GM21717 (cell line): ENCODE results near the gene SNRPA.
"Not testable (repeated sequence)": the region's sequence is repeated elsewhere in the genome, so short reads cannot be mapped to it uniquely, and the experiment has no call there.

ENCODE experiments used
- ATAC-seq: cut with Tn5 transposase; IDR thresholded peaks from one replicate; pipeline ENCODE4 v1.9.1; 2021; ENCODE audit warnings: mild to moderate bottlenecking, moderate library complexity; ENCODE audit not compliant: unreplicated experiment

Gene SNRPA

DNA sequence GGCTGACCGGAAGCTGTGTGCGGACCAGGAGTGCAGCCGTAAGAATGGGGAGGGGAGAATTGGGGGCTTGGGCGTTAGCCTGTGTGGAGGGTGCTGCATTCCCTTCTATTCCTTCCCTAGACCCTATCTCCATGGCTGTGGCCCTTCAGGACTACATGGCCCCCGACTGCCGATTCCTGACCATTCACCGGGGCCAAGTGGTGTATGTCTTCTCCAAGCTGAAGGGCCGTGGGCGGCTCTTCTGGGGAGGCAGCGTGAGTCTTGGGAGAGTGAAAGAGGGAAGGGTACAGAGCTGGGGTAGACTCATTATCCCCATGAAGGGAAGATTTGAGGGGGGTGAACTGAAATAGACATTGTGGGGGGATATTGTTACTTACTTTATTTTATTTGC, 24.6 kb downstream of the SNRPA start:
- no peak for ATAC-seq

DNA sequence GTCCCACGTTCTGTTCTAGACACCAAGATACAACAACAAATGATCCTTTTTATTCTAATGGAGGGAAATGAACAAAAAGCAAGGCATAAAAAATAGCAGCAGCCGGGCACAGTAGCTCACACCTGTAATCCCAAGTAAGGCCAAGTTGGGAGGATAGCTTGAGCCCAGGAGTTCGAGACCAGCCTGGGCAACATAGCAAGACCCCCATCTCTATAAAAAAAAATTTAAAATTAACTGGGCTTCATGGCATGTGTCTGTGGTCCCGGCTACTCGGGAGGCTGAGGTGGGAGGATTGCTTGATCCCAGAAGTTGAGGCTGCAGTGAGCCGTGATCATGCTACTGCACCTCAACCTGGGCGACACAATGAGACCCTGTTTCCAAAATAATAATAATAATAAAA, 25.4 kb downstream of the SNRPA start:
- no peak for ATAC-seq

DNA sequence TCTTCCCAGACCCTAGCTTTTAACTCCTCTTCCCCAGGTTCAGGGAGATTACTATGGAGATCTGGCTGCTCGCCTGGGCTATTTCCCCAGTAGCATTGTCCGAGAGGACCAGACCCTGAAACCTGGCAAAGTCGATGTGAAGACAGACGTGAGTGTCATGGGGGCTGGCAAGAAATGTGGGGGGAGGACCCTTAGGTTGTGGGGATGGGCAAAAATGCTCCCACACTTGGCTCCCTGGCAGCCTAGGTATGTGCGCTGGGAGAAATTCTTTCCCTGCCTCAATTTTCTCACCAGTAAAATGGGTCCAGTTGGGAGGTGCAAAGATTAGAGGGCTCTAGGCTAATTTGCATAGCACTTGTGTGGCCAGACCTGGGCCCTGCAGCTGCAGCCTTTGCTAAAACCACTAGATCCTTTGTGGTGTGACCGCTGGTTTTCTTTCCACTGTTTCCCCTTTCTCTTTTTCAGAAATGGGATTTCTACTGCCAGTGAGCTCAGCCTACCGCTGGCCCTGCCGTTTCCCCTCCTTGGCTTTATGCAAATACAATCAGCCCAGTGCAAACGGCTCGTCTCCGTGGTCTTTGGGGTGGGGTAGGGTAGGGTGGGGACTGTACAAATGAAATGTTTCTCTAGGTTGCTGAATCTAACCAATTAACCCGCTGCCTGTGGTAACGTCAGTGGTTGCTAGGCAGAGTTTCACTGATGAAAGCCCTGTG, 26.1 kb downstream of the SNRPA start:
- peak; percentile 57 for ATAC-seq

DNA sequence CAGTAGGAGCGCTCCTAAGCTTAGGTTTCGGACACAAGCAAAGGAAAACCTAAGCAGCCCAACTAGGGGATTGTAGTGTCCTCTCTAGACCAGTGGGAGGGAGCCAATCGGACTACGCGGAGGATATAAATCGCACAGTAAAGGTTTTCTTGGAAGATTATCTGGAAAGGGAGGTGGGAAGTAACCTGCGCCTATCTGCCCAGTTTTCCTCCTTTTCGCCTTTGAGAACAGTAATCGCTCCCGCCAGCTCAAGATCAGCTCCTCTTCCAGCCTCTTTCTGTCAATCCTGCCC, 26.6 kb downstream of the SNRPA start:
- no peak for ATAC-seq

DNA sequence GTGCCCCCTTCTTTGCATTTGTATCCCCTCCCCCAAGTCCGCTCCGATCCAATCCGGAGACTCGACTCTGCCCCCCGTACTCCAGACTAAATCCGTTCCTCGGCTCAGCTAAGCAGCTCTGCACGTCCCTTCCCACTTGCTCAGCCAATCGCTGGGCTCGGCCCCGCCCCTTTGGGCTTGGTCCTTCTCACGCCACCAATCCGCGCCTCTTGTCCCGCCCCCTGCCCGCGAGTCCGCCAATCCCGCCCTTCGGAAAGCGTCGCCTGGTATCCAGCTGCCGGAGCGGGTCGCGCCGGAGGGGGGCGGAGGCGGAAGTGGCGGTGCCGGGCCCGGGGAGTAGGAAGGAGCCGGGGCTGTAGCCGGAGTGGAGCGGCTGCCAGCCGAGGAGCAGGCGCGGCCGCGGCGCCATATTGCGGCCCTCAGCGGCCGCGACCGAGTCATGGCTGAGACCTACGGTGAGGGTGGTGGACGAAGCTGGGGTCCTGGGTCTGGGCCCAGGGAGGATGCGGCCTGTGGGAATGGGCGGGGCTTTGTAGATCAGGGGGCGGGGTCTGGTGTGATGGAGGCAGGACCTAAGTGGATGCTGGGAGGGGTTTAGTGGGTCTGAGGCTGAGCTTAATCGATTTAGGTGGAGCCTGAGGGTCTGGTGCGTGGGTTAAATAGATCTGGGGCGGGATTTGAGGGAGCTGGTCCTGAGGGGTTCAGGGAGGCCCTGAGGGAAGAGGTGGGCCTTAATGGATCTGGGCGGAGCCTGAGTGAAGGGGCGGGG, 27.1 kb downstream of the SNRPA start, which contains the start of gene RAB4B:
Gene RAB4B, plus strand, starts transcription at position 311 of the 769 bp plus-strand sequence. Its CDS starts 129 bp downstream, at position 440.
- ATAC-seq: peak; percentile 53

DNA sequence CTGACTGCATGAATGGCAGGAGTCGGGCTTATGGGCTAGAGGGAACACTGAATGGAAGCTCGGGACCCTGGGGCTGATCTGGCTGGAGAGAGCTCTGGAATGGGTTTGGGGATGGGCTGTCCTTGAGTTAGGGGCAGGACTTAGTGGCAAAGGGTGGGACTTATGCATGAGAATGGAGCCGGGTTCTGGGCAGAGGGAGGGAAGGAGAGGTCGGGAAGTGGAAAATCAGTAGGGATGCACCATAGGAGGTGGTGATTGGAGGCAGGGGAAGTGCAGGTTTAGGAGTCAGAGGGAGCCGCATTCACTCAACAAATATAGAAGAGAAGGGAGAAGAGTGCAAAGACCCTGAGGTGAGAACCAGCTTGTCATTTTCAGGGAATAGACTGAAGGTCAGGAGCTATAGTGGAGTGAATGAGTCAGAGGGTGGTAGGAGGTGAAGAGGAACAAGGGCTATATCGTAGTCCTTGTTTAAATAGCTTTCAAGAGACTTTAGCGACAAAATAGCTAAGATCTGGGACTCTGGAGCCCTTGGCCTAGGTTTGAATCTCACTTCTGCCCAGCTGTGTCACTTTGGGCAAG, 27.8 kb downstream of the SNRPA start:
- no peak for ATAC-seq

DNA sequence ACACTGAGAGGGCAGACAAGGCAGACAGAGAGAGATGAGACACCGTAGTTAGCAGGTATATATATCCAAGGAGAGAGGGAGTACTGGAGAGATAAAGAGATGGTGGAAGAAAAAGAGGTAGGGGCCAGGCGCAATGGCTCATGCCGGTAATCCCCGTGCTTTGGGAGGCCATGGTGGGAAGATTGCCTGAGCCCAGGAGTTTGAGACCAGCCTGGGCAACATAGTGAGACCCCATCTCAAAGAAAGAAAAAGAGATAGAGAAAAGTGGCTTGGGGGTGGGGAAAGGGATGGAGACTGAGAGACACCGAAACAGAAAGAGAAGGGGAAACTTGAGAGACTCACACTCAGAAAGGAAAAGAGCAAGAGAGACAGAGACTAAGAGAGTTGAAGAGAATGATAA, 29.6 kb downstream of the SNRPA start:
- no peak for ATAC-seq

DNA sequence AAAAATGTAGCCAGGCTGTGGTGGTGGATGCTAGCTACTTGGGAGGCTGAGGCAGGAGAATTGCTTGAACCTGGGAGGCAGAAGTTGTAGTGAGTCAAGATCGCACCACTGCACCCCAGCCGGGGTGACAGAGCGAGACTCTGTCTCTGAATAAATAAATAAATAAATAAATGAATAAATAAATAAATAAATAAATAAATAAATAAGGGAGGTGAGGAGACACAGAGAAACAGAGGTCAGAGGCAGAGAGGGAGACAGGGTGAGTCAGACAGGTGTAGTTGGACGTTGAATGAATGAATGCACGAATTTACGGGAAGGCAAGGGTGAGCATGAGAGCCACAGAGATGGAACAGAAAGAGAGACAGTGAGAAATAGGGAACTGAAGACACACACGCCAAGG, 30.1 kb downstream of the SNRPA start:
- no peak for ATAC-seq

DNA sequence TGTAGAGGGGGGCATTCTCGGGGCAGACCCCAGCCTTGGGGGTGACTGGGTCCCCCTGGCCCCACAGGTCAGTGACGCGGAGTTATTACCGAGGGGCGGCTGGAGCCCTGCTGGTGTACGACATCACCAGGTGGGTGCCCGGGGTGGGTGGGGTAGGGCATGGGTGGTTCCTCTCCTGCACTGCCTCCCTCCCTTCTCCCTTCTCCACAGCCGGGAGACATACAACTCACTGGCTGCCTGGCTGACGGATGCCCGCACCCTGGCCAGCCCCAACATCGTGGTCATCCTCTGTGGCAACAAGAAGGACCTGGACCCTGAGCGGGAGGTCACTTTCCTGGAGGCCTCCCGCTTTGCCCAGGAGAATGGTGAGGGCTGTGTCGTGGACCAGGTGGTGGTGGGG, 32.7 kb downstream of the SNRPA start:
- no peak for ATAC-seq

DNA sequence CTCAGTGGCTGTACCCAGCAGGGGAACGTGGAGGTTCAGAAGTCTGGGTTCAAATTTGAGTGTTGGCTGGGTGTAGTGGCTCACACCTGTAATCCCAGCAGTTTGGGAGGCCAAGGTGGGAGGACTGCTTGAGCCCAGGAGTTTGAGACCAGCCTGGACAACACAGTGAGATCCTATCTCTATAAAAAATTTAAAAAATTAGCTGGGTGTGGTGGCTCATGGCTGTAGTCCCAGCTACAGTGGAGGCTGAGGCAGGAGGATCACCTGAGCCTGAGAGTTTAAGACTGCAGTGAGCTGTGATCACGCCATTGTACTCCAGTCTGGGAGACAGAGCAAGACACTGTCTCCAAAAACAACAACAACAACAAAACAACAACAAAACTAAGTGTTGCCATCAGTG, 33.1 kb downstream of the SNRPA start:
- not testable (repeated sequence) for ATAC-seq

DNA sequence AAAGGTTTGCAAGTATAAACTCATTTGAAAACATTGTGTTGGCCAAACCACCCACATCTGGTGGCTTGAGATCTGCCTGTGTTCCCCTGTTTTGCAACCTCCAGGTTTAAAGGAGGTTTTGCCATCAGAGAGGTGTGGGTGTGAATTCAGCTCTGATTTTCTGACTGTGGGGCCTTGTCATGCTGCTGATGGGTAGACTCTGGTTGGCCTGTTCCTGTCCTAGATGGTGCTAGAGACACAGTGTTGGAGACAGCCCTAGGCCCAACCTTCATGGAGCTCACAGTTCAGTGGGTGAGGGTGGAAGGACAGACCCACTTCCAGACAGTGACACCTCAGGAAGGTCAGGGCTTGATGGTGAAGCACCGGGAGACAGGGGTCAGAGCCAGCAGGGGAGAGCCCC, 34.5 kb downstream of the SNRPA start:
- ATAC-seq: no peak

DNA sequence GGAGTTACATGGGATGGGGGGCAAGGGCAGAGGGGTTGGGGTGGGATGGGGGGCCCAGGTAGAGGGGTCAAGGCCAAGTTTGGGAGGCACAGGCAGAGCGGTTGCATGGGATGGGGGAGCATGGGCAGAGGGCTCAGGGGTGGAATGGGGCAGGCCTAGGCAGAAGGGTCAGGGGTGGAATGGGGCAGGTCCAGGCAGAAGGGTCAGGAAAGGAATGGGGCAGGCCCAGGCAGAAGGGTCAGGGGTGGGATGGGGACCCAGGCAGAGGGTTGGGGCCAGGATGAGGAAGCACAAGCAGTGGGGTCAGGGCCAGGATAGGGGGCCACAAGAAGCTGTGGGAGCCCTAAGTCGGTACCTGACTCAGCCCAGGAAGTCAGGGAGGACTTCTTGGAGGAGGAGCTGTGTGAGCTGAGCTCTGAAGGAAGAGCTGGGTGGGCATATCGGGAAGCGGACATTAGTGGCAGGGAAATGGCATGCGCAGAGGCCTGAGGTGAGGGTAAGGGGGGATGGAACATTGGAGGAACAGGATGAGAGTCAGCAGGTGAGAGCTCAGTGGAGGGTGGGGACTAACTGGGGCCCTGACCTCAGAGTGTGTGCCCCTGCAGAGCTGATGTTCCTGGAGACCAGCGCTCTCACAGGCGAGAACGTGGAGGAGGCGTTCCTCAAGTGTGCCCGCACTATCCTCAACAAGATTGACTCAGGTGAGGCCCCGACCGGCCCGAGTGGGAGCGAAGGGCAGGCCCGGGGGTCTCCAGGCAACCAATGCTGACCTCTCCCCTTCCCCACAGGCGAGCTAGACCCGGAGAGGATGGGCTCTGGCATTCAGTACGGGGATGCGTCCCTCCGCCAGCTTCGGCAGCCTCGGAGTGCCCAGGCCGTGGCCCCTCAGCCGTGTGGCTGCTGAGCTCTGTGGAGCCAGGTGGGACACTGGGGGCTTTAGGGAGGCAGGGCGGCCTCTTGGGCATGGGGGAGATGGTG, 35.3 kb downstream of the SNRPA start:
- no peak for ATAC-seq

DNA sequence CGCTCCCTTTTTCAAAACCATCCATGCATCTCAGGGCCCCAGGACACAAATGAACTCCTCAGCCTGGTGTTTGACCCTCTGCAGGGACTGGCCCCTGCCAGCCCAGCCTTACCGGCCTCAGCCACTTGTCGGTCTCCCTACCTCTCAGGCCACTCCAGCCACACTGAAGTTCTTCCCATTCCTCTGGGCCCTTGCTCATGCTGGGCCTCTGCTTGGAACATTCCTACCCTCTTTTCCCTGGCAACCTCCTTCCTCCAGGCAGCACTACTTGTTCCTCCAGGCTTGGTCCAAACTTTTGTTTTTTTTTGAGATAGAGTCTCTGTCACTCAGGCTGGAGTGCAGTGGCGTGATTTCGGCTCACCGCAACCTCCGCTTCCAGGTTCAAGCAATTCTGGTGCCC, 40.3 kb downstream of the SNRPA start:
- no peak for ATAC-seq

DNA sequence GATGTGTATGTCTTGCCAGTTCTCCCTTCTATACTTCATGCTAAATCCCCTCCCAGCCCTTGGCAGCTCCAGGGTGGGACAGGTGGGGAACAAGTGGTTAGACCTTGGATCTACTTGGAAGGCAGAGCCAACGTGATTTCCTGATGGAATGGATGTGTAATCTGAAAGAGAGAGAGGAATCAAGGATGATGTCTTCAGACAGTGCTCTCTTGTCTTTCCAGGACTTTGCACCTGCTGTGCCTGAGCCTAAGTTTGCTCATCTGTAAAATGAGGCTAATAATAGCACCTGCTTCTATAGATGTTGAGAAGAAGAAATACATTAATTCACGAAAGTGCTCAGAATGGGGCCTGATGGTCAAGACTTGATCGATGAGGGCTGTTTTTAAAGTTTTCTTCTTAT, 41.0 kb downstream of the SNRPA start:
- ATAC-seq: no peak

DNA sequence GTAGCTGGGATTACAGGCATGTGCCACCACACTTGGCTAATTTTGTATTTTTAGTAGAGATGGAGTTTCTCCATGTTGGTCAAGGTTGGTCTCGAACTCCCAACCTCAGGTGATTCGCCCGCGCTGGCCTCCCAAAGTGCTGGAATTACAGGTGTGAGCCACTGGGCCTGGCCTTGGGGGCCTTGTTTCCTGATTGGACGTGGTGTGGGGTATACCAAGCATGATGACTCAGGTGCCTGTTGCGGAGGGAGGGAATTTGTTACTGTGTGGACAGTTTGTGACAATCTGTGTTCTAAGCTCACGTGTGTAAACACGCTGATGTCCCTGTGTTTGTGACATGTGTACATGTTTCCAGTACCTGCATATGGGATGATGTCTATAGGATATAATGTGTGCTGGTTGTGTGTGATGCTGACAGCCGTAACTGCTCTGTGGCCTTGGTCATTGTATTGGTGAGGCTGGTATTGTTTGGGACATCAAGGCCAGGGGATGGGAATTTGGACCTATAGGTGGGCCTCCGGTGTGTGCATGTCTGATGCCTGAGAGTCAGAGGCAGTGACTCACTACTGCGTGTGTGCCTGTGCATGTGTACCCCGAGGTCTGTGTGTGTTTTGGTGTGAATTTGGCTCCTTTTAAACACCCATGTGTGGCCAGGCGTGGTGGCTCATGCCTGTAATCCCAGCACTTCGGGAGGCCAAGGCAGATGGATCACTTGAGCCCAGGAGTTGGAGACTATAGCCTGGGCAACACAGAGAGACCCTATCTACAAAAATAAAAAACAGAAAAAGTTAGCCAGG, 46.4 kb downstream of the SNRPA start:
- no peak for ATAC-seq

DNA sequence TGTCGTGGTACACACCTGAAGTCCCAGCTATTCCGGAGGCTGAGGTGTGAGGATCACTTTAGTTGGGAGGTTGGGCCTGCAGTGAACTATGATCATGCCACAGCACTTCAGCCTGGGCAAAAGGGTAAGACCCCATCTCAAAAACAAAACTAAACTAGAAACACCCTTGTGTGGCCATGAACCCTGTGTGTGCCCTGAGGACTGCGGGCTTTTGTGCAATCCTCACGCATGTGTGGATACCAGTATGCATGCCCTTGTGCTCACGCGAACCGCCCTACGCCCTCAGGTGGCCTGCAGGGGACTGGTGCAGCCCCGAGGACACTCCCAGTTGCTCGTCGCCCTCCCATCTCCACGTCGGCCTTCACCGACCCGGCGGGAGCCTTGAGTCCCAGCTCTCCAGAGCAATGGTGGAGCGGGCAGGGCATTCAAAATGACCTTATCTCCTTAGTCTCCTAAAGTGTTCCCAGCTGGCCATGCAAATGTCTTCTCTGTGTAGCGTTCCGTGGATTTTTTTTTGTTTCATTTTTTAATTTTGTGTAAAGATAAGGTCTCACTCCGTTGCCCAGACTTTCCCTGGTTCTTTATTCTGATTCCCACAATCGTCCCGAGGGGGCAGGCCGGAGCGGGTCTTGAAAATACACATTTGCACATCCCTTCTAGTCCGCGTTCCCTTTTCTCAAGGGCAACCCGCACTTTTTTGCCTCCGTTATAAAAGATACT, 47.1 kb downstream of the SNRPA start:
- ATAC-seq: no peak

DNA sequence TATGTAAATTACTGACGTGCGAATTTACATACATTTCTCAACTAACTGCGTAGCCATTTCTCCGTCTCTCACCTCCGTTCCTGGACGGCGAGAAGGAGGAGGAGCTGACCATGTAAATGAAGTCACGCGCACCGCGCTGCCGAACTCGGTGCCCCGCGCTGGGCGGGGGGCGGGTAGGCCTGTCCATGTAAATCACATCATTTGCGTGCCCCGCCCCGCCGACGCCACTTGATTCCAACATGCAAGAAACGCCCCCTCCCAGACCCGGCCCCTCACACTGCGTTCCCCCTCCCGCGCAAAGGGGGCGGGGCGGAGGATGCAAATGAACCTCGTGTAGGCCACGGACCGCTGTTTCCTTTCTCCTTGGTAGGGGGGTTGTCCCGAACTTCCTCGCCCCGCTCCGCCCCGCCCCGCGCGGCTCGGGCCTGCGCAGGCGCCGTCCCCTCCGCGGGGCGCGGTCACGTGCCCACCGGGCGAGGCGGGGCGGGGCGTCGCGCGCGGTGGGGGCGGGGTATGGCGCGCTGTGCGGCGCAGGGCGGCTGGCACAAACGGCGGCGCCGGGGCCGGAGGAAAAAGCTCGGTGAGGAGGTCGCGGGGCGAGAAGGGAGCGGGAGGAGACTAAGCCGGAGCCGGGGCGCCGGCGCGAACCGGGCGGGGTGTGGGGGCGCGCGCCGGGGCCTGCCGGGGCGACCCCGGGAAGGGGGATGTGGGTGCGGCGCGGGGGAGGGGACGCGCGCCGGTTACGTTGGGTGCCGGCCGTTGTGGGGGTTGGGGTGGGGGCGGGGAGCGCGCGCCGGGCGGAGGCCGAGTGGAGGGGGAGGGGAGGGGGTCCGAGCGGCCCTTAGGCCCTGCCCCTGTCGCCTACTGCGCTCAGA, 47.9 kb downstream of the SNRPA start, which contains the start of gene EGLN2:
Gene EGLN2, plus strand, starts transcription at position 509 of the 875 bp plus-strand sequence. CDS start 1,382 bp downstream, outside the sequence.
- ATAC-seq: peak; percentile 64

DNA sequence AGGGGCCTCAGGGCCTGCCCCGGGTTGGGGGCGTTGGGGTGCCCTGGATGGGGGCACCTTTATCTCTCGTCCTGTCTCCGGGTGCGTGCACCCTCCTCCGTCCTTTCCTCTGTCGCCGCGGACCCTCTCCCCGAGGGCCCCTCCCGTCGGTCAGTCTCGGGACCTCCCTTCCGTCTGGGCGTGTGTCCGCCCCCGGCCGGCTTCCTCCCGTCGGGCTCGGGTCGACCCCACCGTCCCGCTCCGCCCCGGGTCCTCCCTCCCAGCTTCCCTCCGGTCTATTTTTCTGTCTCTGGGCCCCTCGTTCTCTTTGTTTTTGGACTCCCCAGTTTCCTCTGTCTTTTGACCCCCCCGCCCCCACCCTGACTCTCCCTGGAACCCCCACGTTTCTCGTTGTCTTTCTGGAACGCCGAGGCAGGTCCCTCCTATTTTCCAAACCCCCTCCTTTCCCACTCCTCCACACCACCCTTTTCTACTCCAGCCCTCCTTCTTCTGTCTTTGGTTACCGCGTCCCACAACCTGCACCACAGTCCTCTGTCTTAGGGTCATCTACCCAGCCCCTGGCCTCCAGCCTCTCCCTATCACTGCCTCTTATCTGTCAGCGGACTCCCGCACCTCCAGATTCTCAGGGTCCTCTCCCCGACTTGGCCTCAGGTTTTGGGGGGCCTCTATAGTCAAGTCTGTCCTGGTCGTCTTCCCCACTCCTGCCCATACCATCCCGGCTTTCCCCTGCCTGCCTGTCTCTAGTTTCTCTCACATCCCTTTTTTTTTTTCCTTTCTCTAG, 48.7 kb downstream of the SNRPA start:
- ATAC-seq: no peak
